Subcutaneous adipose tissue (tissue), 4 donors: ENCODE data around the gene ANTXR1. TPM values are rescaled to one million over a fixed set of nuclear protein-coding genes. Genes with fewer than 3 reads are reported as not detected.

ENCODE experiments used
- total RNA-seq, 4 donors: library from RNA; depleted of rRNA; stranded (reverse); fragments of >200 nt; gene quantifications; one replicate each; pipeline ENCODE4 v1.1.0, GENCODE V29; 2016
- TF ChIP-seq, protein P1 (sequence below): fragments of 450-650 bp; IDR thresholded peaks from one replicate; pipeline ENCODE4 v1.5.1; 2016; ENCODE audit warnings: low read depth, mild to moderate bottlenecking, control low read depth, antibody characterized with exemption, moderate library complexity

ANTXR1 gene
- total RNA-seq, 4 donors from 2014 or later = 45.4 to 88.7 (median 67.0) TPM

DNA sequence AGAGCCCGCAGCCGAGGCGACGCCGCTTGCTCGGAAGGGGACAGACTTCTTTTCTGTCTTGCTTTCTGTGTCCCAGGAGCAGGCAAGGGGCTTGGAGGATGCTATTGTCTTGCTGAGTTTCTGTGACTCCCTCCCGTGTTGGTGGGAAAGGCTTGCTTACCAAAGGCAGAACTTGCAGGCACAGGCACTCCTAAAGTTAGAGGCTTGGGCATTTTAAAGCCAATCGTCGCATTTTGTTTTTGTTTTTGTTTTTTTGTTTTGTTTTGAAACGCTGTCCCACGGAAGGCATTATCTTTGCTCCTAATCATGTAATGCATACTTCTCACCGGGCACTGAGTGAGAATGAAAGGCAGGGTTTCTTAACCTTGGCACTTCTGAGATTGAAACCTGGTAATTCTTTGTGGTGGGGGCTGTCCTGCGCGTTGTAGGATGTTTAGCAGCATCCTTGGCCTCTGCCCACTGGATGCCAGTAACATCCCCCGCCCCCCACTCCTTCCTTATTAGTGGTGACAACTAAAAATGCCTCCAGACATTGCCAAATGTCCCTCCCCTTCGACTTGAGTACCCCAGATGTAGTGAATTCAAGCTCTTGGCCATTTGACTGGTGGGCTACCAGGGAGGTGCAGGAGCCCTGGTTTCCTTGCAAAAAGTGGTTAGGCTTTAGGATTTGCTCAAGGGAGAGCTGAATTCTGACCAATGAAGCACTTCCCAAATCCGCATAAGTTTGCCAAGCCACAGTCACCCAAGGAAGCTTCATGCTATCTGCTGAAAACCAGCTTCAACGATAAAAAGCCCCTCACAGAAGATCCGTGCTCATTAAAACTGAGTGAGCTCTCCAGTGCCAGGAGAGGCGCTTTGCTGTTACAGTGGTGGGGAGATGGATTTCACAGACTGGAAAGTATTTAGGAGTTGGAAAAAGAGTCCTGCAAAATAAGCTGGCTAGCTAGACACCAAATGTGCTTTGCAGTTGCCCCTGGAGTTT is 1.2 kb downstream of the ANTXR1 start:
- TF ChIP-seq, protein P1, sequence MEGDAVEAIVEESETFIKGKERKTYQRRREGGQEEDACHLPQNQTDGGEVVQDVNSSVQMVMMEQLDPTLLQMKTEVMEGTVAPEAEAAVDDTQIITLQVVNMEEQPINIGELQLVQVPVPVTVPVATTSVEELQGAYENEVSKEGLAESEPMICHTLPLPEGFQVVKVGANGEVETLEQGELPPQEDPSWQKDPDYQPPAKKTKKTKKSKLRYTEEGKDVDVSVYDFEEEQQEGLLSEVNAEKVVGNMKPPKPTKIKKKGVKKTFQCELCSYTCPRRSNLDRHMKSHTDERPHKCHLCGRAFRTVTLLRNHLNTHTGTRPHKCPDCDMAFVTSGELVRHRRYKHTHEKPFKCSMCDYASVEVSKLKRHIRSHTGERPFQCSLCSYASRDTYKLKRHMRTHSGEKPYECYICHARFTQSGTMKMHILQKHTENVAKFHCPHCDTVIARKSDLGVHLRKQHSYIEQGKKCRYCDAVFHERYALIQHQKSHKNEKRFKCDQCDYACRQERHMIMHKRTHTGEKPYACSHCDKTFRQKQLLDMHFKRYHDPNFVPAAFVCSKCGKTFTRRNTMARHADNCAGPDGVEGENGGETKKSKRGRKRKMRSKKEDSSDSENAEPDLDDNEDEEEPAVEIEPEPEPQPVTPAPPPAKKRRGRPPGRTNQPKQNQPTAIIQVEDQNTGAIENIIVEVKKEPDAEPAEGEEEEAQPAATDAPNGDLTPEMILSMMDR = no peak

DNA sequence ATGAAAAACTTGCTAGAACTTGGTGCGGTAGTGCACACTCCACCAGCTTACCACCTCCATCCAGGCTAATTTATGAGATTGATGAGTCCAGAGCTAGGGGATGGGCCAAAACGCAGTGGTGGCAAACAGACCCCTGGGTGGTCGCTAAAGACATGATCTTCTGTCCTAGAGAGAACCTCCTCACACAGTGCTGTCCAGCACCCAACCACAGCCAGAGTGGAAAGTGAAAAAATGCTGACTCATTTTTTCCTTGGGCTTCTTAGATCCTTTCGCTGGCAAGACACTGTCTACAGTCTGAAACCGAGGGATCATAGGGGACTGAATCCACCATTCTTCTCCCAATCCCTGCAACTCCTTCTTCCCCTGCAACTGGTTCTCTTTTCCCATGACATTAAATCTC is 4.1 kb downstream of the ANTXR1 start:
- TF ChIP-seq, protein P1 = no peak

DNA sequence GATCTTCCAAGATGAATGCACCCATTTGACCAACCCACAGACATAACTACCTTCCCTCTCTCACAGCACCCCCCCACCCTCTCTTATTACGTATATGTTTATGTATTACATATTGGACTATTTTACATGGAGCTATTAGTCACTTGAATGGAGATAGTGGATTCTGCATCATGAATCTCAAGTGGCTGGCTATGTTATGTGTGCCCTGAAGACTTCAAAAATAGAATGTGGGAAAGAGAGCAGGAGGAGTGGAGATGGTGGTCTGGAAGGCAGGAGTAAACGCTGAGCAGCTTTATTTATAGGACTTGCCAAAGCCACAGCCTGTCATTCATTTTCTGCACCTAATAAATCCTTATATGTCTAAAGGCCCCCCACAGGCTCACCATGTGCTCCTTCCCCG is 4.9 kb downstream of the ANTXR1 start:
- TF ChIP-seq, protein P1 = no peak

DNA sequence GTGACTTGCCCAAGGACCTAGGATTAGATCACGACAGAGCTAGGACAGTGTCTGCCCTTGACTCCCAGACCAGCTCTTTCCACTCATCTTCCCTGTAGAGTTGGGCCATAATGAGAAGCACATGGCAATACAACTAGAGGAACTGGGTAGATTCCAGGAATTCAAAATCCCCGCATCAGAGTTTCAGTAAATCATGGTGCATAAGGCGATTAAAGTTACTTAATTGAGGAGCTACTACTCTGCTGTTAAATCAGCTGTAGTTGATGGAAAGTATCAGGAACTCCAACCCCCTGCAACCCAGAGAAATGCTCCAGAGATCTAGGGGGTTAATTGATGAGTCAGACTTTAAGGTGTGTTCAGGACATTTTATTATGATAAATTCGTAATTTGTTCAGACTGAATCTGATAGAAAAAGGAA is 5.7 kb downstream of the ANTXR1 start:
- TF ChIP-seq, protein P1 = no peak

DNA sequence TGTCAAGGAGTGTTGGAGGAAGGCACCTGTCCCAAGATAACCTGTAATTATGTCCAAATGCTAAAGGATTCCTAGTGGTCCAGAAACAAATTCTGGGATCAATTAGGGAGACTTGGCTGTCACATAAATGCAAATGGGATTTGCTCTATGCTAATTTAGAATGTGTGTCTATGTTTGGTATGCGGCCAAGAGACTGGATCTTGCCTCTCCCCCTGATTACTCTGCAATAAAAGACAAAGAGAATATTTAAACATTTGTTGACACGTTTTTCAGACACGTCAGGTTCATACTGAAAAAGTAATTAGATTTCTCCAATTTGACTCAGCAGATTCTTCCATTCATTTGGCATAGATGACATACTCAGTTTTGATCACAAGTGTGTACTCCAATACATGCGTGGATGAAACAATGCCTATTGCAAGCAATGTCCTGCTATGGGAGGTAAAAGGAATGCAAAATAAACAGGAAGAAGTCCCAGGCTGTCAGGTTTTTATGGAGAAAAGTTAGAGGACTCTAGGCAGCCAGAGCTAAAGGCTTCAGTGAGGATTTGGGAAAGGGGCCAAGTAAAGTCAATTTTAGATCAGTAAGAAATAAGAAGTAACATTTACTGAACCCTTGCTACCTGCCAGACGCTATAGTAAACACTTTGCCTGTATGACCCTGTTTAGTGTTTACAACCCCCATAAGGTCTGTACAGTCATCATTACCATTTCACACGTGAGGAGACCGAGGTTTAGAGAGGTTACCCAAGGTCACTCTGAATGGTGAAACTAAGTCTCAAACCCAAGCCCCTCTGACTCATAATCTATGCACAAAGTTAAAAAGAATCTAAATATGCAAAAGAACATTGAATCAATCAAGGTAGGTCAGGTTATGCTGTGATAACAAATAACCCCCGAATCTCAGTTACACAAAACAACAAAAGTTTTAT is 7.8 kb downstream of the ANTXR1 start:
- TF ChIP-seq, protein P1 = no peak

DNA sequence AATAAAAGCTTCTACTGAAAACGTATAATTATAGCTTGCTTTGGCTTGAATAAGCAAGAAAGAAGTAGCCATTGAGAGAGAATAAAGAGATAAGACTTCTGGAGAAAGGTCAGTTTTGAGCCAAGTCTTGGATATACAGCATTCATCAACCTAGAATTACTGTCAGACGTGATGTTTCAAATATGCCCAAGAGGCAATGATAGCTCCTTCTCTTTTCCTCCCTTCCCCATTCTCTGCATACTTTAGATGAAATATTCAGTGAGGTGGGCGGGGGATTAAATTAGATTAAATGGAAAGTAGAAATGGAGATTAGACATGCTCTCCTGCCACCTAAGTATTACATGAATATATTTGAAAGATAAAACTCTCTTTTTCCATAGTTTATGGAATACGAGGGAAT is 8.7 kb downstream of the ANTXR1 start:
- TF ChIP-seq, protein P1 = no peak

DNA sequence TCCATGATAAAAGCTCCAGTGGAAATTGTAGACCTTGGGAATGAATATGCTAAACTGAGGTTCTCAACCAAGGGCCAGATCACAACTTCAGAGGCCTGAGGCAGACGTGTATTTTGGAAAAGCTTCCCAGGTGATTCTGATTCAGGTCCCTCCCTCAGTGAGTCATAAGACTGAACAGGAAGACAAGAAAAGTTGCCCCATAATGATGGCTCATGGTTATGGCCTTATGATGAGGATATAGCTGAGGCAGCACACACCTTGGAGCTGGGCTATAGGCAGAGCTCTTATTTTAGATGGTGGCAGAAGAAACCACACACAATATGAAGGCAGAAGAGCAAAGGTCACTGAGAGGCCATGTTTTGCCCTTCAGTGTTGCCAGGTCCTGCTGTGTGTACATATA is 9.6 kb downstream of the ANTXR1 start:
- TF ChIP-seq, protein P1 = no peak
